ENCODE data around the gene SKOR2. TPM values are rescaled to one million over a fixed set of nuclear protein-coding genes. Genes with fewer than 3 reads are reported as not detected.
A peak's percentile ranks its signal among the peaks of the same experiment; 100 is the strongest.

SKOR2 gene
- total and polyA plus RNA-seq, 2 of the 13 experiments (the other 11 are each of a cell fraction or from before 2014, with no cell fraction given) = not detected

DNA sequence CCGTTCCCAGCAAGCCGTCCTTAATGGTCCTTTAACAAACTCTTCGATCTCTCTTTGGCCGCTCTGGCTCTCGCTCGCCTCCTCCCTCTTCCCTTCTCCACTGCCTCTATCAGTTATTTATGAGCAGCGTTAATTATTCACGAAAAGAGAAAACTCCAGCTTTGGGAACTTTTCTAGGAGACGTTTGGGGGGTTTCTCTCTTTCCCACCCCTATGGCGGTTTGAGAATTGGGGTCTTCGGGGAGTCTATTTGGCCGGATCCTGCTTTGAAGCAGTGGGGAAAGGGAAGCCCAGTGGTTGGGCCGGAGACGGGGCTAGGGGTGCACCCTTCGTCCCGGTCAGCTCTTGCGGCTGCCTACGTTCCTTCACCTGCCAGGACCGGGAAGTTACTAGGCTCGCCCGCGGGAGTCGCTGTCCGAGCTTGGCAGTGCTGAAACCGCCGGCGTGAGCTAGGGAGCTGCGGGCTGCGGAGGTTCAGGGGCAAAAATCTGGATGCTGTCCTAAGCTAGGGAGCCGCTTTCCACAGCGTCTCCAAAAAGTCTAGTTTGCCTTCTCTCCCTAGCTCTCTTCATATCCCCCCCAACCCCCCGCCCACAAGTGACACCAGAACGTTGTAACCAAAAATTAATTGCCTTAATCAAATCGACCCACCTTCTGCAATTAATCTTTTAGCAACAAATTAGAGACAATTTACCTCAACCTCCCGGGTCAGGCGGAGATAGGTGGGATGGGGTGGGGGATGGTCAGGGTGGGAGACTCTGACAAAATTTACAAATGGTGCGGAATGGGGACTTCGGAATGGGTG lies 8.9 kb upstream of the SKOR2 start (continued):
- TF ChIP-seq, protein P1, sequence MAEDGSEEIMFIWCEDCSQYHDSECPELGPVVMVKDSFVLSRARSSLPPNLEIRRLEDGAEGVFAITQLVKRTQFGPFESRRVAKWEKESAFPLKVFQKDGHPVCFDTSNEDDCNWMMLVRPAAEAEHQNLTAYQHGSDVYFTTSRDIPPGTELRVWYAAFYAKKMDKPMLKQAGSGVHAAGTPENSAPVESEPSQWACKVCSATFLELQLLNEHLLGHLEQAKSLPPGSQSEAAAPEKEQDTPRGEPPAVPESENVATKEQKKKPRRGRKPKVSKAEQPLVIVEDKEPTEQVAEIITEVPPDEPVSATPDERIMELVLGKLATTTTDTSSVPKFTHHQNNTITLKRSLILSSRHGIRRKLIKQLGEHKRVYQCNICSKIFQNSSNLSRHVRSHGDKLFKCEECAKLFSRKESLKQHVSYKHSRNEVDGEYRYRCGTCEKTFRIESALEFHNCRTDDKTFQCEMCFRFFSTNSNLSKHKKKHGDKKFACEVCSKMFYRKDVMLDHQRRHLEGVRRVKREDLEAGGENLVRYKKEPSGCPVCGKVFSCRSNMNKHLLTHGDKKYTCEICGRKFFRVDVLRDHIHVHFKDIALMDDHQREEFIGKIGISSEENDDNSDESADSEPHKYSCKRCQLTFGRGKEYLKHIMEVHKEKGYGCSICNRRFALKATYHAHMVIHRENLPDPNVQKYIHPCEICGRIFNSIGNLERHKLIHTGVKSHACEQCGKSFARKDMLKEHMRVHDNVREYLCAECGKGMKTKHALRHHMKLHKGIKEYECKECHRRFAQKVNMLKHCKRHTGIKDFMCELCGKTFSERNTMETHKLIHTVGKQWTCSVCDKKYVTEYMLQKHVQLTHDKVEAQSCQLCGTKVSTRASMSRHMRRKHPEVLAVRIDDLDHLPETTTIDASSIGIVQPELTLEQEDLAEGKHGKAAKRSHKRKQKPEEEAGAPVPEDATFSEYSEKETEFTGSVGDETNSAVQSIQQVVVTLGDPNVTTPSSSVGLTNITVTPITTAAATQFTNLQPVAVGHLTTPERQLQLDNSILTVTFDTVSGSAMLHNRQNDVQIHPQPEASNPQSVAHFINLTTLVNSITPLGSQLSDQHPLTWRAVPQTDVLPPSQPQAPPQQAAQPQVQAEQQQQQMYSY (CRISPR knock-in tag; IDR thresholded peaks at IDR 0.05) = peak; percentile 38; the same call in 1 of the 2 replicates
- TF ChIP-seq NONO (IDR thresholded peaks at IDR 0.05) (no peak), NONO (CRISPR knock-in tag; conservative IDR thresholded peaks at IDR 0.05) (no peak), SMAD3 (CRISPR knock-in tag; IDR thresholded peaks at IDR 0.05) (peak; percentile 67), ZNF570 (CRISPR knock-in tag; IDR thresholded peaks at IDR 0.05; ENCODE audit: borderline replicate concordance) (no peak), ZNF3 (CRISPR knock-in tag; IDR thresholded peaks at IDR 0.05) (no peak), ZNF180 (CRISPR knock-in tag; IDR thresholded peaks at IDR 0.05; ENCODE audit: borderline replicate concordance, low read depth) (no peak), ZNF772 (CRISPR knock-in tag; IDR thresholded peaks at IDR 0.05) (no peak), NR2F1 (CRISPR knock-in tag; IDR thresholded peaks at IDR 0.05) (no peak), ZNF766 (CRISPR knock-in tag; IDR thresholded peaks at IDR 0.05; ENCODE audit: borderline replicate concordance) (no peak), TAF1 (CRISPR knock-in tag; IDR thresholded peaks at IDR 0.05) (no peak), FOSL2 (CRISPR knock-in tag; IDR thresholded peaks at IDR 0.05) (peak; percentile 21; the same call in 1 of the 2 replicates), RFX5 (IDR thresholded peaks at IDR 0.05; ENCODE audit: low read depth, low read length) (no peak), ZNF747 (CRISPR knock-in tag; IDR thresholded peaks at IDR 0.05; ENCODE audit: borderline replicate concordance) (no peak)
- TF ChIP-seq, protein P2, sequence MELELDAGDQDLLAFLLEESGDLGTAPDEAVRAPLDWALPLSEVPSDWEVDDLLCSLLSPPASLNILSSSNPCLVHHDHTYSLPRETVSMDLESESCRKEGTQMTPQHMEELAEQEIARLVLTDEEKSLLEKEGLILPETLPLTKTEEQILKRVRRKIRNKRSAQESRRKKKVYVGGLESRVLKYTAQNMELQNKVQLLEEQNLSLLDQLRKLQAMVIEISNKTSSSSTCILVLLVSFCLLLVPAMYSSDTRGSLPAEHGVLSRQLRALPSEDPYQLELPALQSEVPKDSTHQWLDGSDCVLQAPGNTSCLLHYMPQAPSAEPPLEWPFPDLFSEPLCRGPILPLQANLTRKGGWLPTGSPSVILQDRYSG (CRISPR knock-in tag; IDR thresholded peaks at IDR 0.05) = peak; percentile 86; the same call in 1 of the 2 replicates
- TF ChIP-seq, protein P3, sequence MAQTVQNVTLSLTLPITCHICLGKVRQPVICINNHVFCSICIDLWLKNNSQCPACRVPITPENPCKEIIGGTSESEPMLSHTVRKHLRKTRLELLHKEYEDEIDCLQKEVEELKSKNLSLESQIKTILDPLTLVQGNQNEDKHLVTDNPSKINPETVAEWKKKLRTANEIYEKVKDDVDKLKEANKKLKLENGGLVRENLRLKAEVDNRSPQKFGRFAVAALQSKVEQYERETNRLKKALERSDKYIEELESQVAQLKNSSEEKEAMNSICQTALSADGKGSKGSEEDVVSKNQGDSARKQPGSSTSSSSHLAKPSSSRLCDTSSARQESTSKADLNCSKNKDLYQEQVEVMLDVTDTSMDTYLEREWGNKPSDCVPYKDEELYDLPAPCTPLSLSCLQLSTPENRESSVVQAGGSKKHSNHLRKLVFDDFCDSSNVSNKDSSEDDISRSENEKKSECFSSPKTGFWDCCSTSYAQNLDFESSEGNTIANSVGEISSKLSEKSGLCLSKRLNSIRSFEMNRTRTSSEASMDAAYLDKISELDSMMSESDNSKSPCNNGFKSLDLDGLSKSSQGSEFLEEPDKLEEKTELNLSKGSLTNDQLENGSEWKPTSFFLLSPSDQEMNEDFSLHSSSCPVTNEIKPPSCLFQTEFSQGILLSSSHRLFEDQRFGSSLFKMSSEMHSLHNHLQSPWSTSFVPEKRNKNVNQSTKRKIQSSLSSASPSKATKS (CRISPR knock-in tag; IDR thresholded peaks at IDR 0.05) = no peak
- TF ChIP-seq, protein P4, sequence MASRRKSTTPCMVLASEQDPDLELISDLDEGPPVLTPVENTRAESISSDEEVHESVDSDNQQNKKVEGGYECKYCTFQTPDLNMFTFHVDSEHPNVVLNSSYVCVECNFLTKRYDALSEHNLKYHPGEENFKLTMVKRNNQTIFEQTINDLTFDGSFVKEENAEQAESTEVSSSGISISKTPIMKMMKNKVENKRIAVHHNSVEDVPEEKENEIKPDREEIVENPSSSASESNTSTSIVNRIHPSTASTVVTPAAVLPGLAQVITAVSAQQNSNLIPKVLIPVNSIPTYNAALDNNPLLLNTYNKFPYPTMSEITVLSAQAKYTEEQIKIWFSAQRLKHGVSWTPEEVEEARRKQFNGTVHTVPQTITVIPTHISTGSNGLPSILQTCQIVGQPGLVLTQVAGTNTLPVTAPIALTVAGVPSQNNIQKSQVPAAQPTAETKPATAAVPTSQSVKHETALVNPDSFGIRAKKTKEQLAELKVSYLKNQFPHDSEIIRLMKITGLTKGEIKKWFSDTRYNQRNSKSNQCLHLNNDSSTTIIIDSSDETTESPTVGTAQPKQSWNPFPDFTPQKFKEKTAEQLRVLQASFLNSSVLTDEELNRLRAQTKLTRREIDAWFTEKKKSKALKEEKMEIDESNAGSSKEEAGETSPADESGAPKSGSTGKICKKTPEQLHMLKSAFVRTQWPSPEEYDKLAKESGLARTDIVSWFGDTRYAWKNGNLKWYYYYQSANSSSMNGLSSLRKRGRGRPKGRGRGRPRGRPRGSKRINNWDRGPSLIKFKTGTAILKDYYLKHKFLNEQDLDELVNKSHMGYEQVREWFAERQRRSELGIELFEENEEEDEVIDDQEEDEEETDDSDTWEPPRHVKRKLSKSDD (CRISPR knock-in tag; IDR thresholded peaks at IDR 0.05; ENCODE audit: low read depth) = no peak
- TF ChIP-seq, protein P5, sequence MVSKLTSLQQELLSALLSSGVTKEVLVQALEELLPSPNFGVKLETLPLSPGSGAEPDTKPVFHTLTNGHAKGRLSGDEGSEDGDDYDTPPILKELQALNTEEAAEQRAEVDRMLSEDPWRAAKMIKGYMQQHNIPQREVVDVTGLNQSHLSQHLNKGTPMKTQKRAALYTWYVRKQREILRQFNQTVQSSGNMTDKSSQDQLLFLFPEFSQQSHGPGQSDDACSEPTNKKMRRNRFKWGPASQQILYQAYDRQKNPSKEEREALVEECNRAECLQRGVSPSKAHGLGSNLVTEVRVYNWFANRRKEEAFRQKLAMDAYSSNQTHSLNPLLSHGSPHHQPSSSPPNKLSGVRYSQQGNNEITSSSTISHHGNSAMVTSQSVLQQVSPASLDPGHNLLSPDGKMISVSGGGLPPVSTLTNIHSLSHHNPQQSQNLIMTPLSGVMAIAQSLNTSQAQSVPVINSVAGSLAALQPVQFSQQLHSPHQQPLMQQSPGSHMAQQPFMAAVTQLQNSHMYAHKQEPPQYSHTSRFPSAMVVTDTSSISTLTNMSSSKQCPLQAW (CRISPR knock-in tag; IDR thresholded peaks at IDR 0.05) = no peak

Data from HepG2 (cell line).